Heart right ventricle (tissue), 16 donors: ENCODE measurements around the gene OR2A12. TPM values are rescaled to one million over a fixed set of nuclear protein-coding genes. Genes with fewer than 3 reads are reported as not detected.

ENCODE experiments used
- ATAC-seq, 8 donors: fragments of 200-7000 bp; cut with Tn5 transposase; one replicate each; pipeline ENCODE4 v1.9.1; 2020; ENCODE audit warnings: mild to moderate bottlenecking in 8 of 8, moderate library complexity in 8 of 8, moderate number of reproducible peaks in 1 of 8
- DNase-seq, 2 donors: peaks; one replicate each; pipeline ENCODE4 v3.0.0-alpha.2; 2020
- H3K27ac ChIP-seq, 10 donors: fragments of 200-600 bp; sonication (generic) in 2 of 10; one replicate each; pipeline versions ENCODE4 v1.5.0 to v1.8.0; 2020 to 2022; ENCODE audit warnings: mild to moderate bottlenecking in 3 of 10
- H3K27me3 ChIP-seq, 7 donors: fragments of 200-600 bp; one replicate each; pipeline ENCODE4 v1.8.0; 2021 to 2022; ENCODE audit warnings: mild to moderate bottlenecking in 2 of 7
- H3K36me3 ChIP-seq, 9 donors: fragments of 200-600 bp; sonication (generic) in 1 of 9; one replicate each; pipeline versions ENCODE4 v1.5.0 to v1.8.0; 2020 to 2022; ENCODE audit warnings: mild to moderate bottlenecking in 2 of 9
- H3K4me1 ChIP-seq, 9 donors: fragments of 200-600 bp; sonication (generic) in 1 of 9; one replicate each; pipeline versions ENCODE4 v1.5.0 to v1.8.0; 2020 to 2022; ENCODE audit warnings: mild to moderate bottlenecking in 4 of 9
- H3K4me3 ChIP-seq, 10 donors: fragments of 200-600 bp; sonication (generic) in 2 of 10; one replicate each; pipeline versions ENCODE4 v1.5.0 to v1.8.0; 2020 to 2022; ENCODE audit warnings: mild to moderate bottlenecking in 7 of 10, moderate library complexity in 2 of 10
- H3K9me3 ChIP-seq, 11 donors: fragments of 200-600 bp in 10 of 11; sonication (generic) in 2 of 11; one replicate each; pipeline versions ENCODE4 v1.5.0 to v1.8.0; 2013 to 2022; ENCODE audit warnings: mild to moderate bottlenecking in 2 of 11, control low read depth in 1 of 11, moderate library complexity in 1 of 11
- CTCF ChIP-seq, 9 donors: fragments of 200-600 bp; sonication (generic) in 2 of 9; IDR thresholded peaks; one replicate each; pipeline versions ENCODE4 v1.5.0 to v1.8.0; 2021 to 2022; ENCODE audit warnings: antibody characterized with exemption in 9 of 9, mild to moderate bottlenecking in 5 of 9, moderate library complexity in 1 of 9
- WGBS, 2 donors: extraction: QIAGEN DNeasy Blood & Tissue Kit; methylation state at CpG; one replicate each; pipeline ENCODE4 v1.1.7; 2013; ENCODE audit warnings: inconsistent platforms in 1 of 2; 5-methylcytosine and 5-hydroxymethylcytosine counted together
- intact Hi-C, 10 donors: fragments of 100-400 bp; cut with DNase I; formaldehyde crosslinking; loops; one replicate each; pipeline versions ENCODE4 v1.11.1 to v1.14.2; 2022
- polyA plus RNA-seq, 2 donors: library from polyadenylated mRNA; stranded (reverse); fragments of 200-250 nt; gene quantifications; one replicate each; pipeline ENCODE4 v1.2.3, GENCODE V29; 2013
- total RNA-seq, 10 donors: library from RNA; stranded (reverse); fragmentation: NEBNext Ultra II Directional in 3 of 10; extraction: Animal tissue kit (Norgen Biotek cat#: 25700) in 3 of 10; gene quantifications; one replicate each; pipeline versions ENCODE4 v1.2.1 to v1.2.4, GENCODE V29; 2021 to 2023
- donor health status: Arrhythmogenic right ventricular cardiomyopathy.
- donor health status: ischemic (EF 13 %, LVEDD 7.1; RV severe dilation, severe dysfunction).
- donor health status: healthy with polysubstance abuse.
- donor health status: DM: no; HTN: yes; CAD: no.
- donor health status: DM: no; HTN: no; CAD: no.
- donor health status: ischemic (EF 25% LVEDD 6.9; RV normal size, moderate dysfunction).
- donor health status: ischemic (EF 25% LVEDD 5.7; RV mildly dilated, moderate dysfunction).
- donor health status: healthy.
- donor health status: DM: yes; HTN: yes; CAD: no.
- donor health status: Ischemic cardiomyopathy.
- donor health status: ischemic (EF 35%, LVEDD 5.7; RV mildly dilated, moderate dysfunction).
- donor health status: nonischemic (EF 11% LVEDD 7.7; RV severe dilation, severe dysfunction).
- donor health status: DM: yes; HTN: yes; CAD: no.
- donor health status: PGD.
- donor health status: ischemic (EF 29% LVEDD 5.4; RV normal size, mild dysfunction).
- donor health status: nonischemic (EF 23%, LVEDD 6.1; RV moderate dilation, normal function).

Gene OR2A12
- total and polyA plus RNA-seq, 12 donors = not detected

- intact Hi-C loops = loop anchor here in 1 of 10 donors (10.0 kb wide), 1 partner anchor 66 kb away; no protein-coding TSS in a partner anchor
- Histone ChIP-seq H3K9me3 (peaks cover 0 to 5% (median 0%) of the 10 kb centered on the region in 11 donors), H3K36me3 (no peaks in the 10 kb centered on the region), H3K27ac (no peak overlapping the region), H3K27me3 (no peaks in the 10 kb centered on the region), H3K4me3 (no peak overlapping the region), H3K4me1 (no peaks in the 10 kb centered on the region)
- ATAC-seq = no peak
- TF ChIP-seq CTCF (IDR thresholded peaks at IDR 0.05) = no peak
- DNase-seq = no peak
- 52 to 65% methylated on average over 3 of the region's 3 CpGs for WGBS, 2 donors
These were observed 14.5 kb downstream of the OR2A12 start for GRCh38 chr7:144100607-144101006.

- ATAC-seq (no peak), DNase-seq (no peak)
- H3K4me1 ChIP-seq = no peaks in the 10 kb centered on the region
- intact Hi-C loops = loop anchor here in 1 of 10 donors (10.0 kb wide), 1 partner anchor 67 kb away; no protein-coding TSS in a partner anchor
- no peak overlapping the region for H3K27ac ChIP-seq
- H3K36me3 ChIP-seq = no peaks in the 10 kb centered on the region
- TF ChIP-seq CTCF (IDR thresholded peaks at IDR 0.05) = no peak
- no peak overlapping the region for H3K4me3 ChIP-seq
- no peaks in the 10 kb centered on the region for H3K27me3 ChIP-seq
- H3K9me3 ChIP-seq = peaks cover 0 to 5% (median 0%) of the 10 kb centered on the region in 11 donors
These were observed 16.0 kb downstream of the OR2A12 start for GRCh38 chr7:144102041-144102440.

GRCh38 chr7:144105211-144105610 lies 19.1 kb downstream of the OR2A12 start:
- Histone ChIP-seq H3K4me3 (no peak overlapping the region), H3K27me3 (no peaks in the 10 kb centered on the region), H3K27ac (no peak overlapping the region), H3K4me1 (no peaks in the 10 kb centered on the region), H3K36me3 (no peaks in the 10 kb centered on the region), H3K9me3 (no peaks in the 10 kb centered on the region)
- ATAC-seq (no peak), DNase-seq (no peak)
- intact Hi-C loops = loop anchor here in 1 of 10 donors (10.0 kb wide), 1 partner anchor 70 kb away; no protein-coding TSS in a partner anchor
- TF ChIP-seq CTCF (IDR thresholded peaks at IDR 0.05) = no peak

GRCh38 chr7:144109283-144109682 lies 23.2 kb downstream of the OR2A12 start, which contains the start of gene OR2A2:
OR2A2 (plus strand) TSS chr7:144109583; CDS start chr7:144109583, 0 bp downstream.
- WGBS, 2 donors = 85 to 95% methylated on average over 2 of the region's 2 CpGs
- Histone ChIP-seq H3K27ac (no peak within 1 kb of the TSS), H3K9me3 (no peaks in the 10 kb centered on the region), H3K27me3 (no peaks in the 10 kb centered on the region), H3K4me1 (no peaks in the 10 kb centered on the region), H3K36me3 (no peaks in the 10 kb centered on the region), H3K4me3 (no peak within 1 kb of the TSS)
- intact Hi-C loops = loop anchor here in 1 of 10 donors (10.0 kb wide), 1 partner anchor 74 kb away; no protein-coding TSS in a partner anchor
- no peak for TF ChIP-seq CTCF (IDR thresholded peaks at IDR 0.05)
- DNase-seq (no peak), ATAC-seq (no peak)
